SK-N-SH treated with all-trans-retinoic acid at 6 μM for 48 hours (cell line): ENCODE measurements around the gene TDRD12.

Experiments used
- ATAC-seq: fragments of 200-7000 bp; cut with Tn5 transposase; 3 replicates; pipeline ENCODE4 v1.9.1; 2020; ENCODE audit warnings: mild to moderate bottlenecking, moderate library complexity
- ARNTL ChIP-seq: fragments of 450-650 bp; formaldehyde crosslinking; IDR thresholded peaks from 2 replicates; pipeline ENCODE4 v1.5.0; 2020; ENCODE audit warnings: low read depth, mild to moderate bottlenecking, moderate library complexity, borderline replicate concordance
- BACH2 ChIP-seq: fragments of 250-450 bp; sonication (Bioruptor Pico); IDR thresholded peaks from 2 replicates; pipeline ENCODE4 v1.9.0; 2021; ENCODE audit warnings: mild to moderate bottlenecking, borderline replicate concordance
- CSDC2 ChIP-seq: fragments of 250-450 bp; sonication (Bioruptor Pico); IDR thresholded peaks from 2 replicates; pipeline ENCODE4 v1.5.0; 2020; ENCODE audit warnings: mild to moderate bottlenecking, moderate library complexity
- GLIS3 ChIP-seq: fragments of 250-450 bp; sonication (Bioruptor Pico); IDR thresholded peaks from 2 replicates; pipeline ENCODE4 v1.5.0; 2020; ENCODE audit warnings: mild to moderate bottlenecking, moderate library complexity
- OSR1 ChIP-seq: fragments of 250-450 bp; sonication (Bioruptor Pico); IDR thresholded peaks from 2 replicates; pipeline ENCODE4 v1.8.0; 2022; ENCODE audit warnings: moderate library complexity, mild to moderate bottlenecking, inconsistent platforms
- POU6F1 ChIP-seq: fragments of 250-450 bp; sonication (Bioruptor Pico); IDR thresholded peaks from 2 replicates; pipeline ENCODE4 v1.8.0; 2021; ENCODE audit warnings: low read depth, mild to moderate bottlenecking, moderate library complexity, borderline replicate concordance
- PPARA ChIP-seq: fragments of 250-450 bp; sonication (Bioruptor Pico); IDR thresholded peaks from 2 replicates; pipeline ENCODE4 v1.5.0; 2020; ENCODE audit warnings: mild to moderate bottlenecking, borderline replicate concordance
- SNAI2 ChIP-seq: fragments of 250-450 bp; sonication (Bioruptor Pico); IDR thresholded peaks from 2 replicates; pipeline ENCODE4 v1.5.0; 2020; ENCODE audit warnings: mild to moderate bottlenecking, moderate library complexity
- TCF4 ChIP-seq: fragments of 250-450 bp; sonication (Bioruptor Pico); IDR thresholded peaks from 2 replicates; pipeline ENCODE4 v1.8.0; 2021; ENCODE audit warnings: mild to moderate bottlenecking, moderate library complexity, borderline replicate concordance
- TOX ChIP-seq: fragments of 250-450 bp; sonication (Bioruptor Pico); IDR thresholded peaks from 2 replicates; pipeline ENCODE4 v1.8.0; 2021; ENCODE audit warnings: mild to moderate bottlenecking, moderate library complexity, borderline replicate concordance
- TSHZ2 ChIP-seq: fragments of 250-450 bp; sonication (Bioruptor Pico); IDR thresholded peaks from 2 replicates; pipeline ENCODE4 v1.5.0; 2020; ENCODE audit warnings: mild to moderate bottlenecking, moderate library complexity
- ZFP3 ChIP-seq: fragments of 250-450 bp; sonication (Bioruptor Pico); IDR thresholded peaks from 2 replicates; pipeline ENCODE4 v1.5.0; 2020; ENCODE audit warnings: mild to moderate bottlenecking, moderate library complexity
- ZFP30 ChIP-seq: fragments of 450-650 bp; formaldehyde crosslinking; IDR thresholded peaks from 2 replicates; pipeline ENCODE4 v1.5.0; 2022; ENCODE audit warnings: mild to moderate bottlenecking, moderate library complexity
- ZNF565 ChIP-seq: fragments of 450-650 bp; formaldehyde crosslinking; conservative IDR thresholded peaks from 2 replicates; pipeline ENCODE4 v1.5.0; 2020; ENCODE audit warnings: low read depth, mild to moderate bottlenecking, moderate library complexity
- ZNF70 ChIP-seq: fragments of 450-650 bp; formaldehyde crosslinking; IDR thresholded peaks from 2 replicates; pipeline ENCODE4 v1.5.0; 2020; ENCODE audit warnings: mild to moderate bottlenecking, moderate library complexity
- ZNF8 ChIP-seq: fragments of 450-650 bp; formaldehyde crosslinking; IDR thresholded peaks from 2 replicates; pipeline ENCODE4 v1.5.0; 2020; ENCODE audit warnings: mild to moderate bottlenecking, moderate library complexity
- TF ChIP-seq, protein P1 (sequence below): fragments of 250-450 bp; sonication (Bioruptor Pico); IDR thresholded peaks from 2 replicates; pipeline ENCODE4 v1.5.1; 2021; ENCODE audit warnings: mild to moderate bottlenecking, moderate library complexity

Gene TDRD12

DNA sequence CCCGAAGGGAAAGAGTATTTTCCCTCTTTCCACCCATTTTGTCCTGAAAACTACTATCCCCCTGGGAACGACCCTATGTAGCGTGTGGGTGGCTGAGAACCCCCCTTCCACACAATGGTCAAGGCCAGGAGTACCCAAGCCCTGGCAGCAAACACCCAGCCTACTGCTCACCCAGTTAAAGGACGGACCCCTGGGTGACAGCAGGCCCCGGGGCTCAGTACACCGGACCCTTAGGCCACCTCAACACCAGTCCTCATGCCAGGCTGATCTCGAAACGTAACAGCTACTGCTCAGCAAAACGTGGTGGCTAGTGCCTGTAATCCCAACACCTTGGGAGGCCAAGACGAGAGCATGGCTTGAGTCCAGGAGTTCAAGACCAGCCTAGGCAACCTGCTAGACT lies 46.0 kb upstream of the TDRD12 start:
- no peak for ATAC-seq
- TF ChIP-seq ZNF565 (CRISPR knock-in tag), result no peak
- no peak for TF ChIP-seq ZFP3 (CRISPR knock-in tag)
- no peak for TF ChIP-seq BACH2 (CRISPR knock-in tag)
- no peak for TF ChIP-seq TCF4 (CRISPR knock-in tag)
- no peak for TF ChIP-seq ZFP30 (CRISPR knock-in tag)
- TF ChIP-seq ZNF70 (CRISPR knock-in tag), result no peak
- TF ChIP-seq SNAI2, result no peak
- TF ChIP-seq ARNTL (CRISPR knock-in tag), result no peak
- TF ChIP-seq TSHZ2 (CRISPR knock-in tag), result no peak
- TF ChIP-seq PPARA (CRISPR knock-in tag), result no peak
- TF ChIP-seq CSDC2 (CRISPR knock-in tag), result no peak
- no peak for TF ChIP-seq GLIS3 (CRISPR knock-in tag)
- TF ChIP-seq POU6F1 (CRISPR knock-in tag), result no peak
- TF ChIP-seq, protein P1, sequence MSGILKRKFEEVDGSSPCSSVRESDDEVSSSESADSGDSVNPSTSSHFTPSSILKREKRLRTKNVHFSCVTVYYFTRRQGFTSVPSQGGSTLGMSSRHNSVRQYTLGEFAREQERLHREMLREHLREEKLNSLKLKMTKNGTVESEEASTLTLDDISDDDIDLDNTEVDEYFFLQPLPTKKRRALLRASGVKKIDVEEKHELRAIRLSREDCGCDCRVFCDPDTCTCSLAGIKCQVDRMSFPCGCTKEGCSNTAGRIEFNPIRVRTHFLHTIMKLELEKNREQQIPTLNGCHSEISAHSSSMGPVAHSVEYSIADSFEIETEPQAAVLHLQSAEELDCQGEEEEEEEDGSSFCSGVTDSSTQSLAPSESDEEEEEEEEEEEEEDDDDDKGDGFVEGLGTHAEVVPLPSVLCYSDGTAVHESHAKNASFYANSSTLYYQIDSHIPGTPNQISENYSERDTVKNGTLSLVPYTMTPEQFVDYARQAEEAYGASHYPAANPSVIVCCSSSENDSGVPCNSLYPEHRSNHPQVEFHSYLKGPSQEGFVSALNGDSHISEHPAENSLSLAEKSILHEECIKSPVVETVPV (CRISPR knock-in tag), result no peak
- no peak for TF ChIP-seq OSR1 (CRISPR knock-in tag)
- no peak for TF ChIP-seq ZNF8 (CRISPR knock-in tag)

- no peak for ATAC-seq
- TF ChIP-seq BACH2 (CRISPR knock-in tag) (no peak), GLIS3 (CRISPR knock-in tag) (no peak), TSHZ2 (CRISPR knock-in tag) (no peak)
- TF ChIP-seq, all 23 proteins: peak for 0
These were observed 45.2 kb upstream of the TDRD12 start for GRCh38 chr19:32674153-32674930.

GRCh38 chr19:32674931-32675719 lies 44.4 kb upstream of the TDRD12 start, which contains the start of gene ANKRD27:
ANKRD27 (minus strand) TSS chr19:32675180; CDS start chr19:32659015, 16,165 bp downstream.
- TF ChIP-seq ZNF565 (CRISPR knock-in tag) (no peak), ZFP30 (CRISPR knock-in tag) (no peak), OSR1 (CRISPR knock-in tag) (no peak), ZNF70 (CRISPR knock-in tag) (no peak), TCF4 (CRISPR knock-in tag) (no peak), BACH2 (CRISPR knock-in tag) (no peak), ZNF8 (CRISPR knock-in tag) (no peak), TOX (CRISPR knock-in tag) (no peak), ARNTL (CRISPR knock-in tag) (no peak)
- TF ChIP-seq, all 23 proteins: peak for 0
- peak; percentile 95 for ATAC-seq
